GM21447 (cell line): ENCODE results near the gene BACE1-AS.
"Not testable (repeated sequence)": the region's sequence is repeated elsewhere in the genome, so short reads cannot be mapped to it uniquely, and the experiment has no call there.

Experiments used
- ATAC-seq: cut with Tn5 transposase; IDR thresholded peaks from one replicate; pipeline ENCODE4 v1.9.1; 2021; ENCODE audit not compliant: unreplicated experiment

Gene BACE1-AS

DNA sequence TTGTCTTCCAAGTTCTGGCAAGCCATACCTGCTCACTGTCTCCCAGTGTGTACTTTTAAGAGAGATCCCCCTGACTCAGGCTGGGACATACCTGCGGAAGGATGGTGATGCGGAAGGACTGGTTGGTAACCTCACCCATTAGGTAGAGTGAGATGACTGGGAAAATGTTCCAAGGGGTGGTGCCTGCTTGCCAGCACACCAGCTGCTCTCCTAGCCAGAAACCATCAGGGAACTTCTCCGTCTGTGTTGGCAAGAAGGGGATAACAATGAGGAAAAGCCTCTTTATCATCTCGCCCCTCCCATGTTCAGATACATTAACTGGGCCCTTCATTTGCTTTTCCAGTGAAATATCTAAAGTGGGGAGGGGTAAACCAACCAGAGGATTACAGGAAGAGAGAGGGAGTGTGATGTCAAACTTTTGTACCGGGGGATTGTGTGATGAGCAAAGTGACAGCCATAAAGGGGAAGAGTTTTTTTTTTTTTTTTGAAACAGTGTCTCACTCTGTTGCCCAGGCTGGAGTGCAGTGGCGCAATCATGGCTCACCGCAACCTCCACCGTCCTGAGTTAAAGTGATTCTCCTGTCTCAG is at the start of gene BACE1-AS:
Gene BACE1-AS (plus strand): TSS at position 538 of the 588 bp plus-strand sequence.
- no peak for ATAC-seq

DNA sequence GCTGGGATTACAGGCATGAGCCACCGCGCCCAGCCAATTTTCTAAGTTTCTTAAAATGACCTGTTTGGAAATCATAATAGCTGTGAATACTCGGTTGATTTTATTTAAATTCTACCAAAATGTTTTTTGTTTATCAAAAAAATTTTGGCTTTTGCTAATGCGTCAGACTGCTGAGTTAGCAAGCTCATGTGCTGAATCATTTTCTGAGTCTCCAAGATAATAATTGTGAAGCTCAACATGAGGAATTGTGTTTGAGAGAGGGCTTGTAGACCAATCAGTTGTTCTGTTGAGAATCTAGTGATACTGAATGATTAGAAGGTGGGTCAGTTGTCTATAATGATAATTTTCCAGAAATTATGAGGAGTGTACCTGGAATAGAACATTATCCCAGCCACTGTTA is 42.8 kb upstream of the BACE1-AS start:
- no peak for ATAC-seq

DNA sequence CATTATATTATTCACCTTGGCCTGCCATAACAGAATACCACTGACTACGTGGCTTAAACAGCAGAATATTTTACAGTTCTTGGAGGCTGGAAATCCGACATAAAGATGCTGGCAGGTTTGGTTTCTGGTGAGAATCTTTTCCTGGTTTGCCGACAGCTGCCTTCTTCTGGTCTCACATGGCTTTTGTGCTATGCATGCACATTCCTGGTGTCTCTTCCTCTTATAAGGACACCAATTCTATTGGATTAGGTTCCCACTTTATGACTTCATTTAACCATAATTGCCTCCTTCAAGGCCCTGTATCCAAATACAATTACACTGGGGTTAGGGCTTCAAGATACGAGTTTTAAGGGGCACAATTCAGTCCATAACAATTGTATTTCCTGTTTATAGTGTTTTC is 41.6 kb upstream of the BACE1-AS start:
- ATAC-seq, result no peak

DNA sequence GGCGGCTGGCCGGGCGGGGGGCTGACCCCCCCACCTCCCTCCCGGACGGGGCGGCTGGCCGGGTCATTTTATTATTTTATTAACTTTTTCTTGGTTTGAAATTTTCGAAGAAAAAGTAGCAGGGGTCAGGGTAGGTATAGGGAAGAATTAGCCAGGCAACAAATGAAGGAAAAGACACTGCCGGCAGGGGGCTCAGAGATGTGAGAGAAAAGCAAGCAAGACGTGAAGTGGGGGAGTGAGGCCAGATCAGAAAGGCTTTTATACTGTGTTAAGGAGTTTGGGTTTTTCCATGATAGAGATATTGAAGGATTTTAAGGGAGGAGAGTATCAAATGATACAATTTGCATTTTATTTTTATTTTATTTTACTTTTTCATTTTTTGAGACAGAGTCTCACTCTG is 39.6 kb upstream of the BACE1-AS start:
- ATAC-seq, result no peak

DNA sequence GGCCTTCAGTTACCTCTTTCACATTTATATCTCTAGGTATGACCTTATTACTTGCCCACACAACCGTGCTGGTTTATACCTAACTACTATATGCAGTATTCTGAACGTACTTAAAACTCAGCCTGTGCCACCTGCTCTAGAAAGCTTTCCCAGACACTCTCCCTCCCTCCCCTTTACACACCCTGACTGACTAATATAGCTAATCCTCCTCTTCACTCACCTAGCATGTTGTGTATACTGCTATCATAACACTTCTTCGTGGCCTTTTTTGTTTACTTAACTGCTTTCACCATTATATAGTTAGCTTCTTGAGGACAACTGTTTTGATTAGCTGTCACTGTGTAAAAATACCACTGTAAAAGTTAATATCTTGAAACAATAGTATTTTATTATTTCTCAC is 35.2 kb upstream of the BACE1-AS start:
- ATAC-seq, result no peak

DNA sequence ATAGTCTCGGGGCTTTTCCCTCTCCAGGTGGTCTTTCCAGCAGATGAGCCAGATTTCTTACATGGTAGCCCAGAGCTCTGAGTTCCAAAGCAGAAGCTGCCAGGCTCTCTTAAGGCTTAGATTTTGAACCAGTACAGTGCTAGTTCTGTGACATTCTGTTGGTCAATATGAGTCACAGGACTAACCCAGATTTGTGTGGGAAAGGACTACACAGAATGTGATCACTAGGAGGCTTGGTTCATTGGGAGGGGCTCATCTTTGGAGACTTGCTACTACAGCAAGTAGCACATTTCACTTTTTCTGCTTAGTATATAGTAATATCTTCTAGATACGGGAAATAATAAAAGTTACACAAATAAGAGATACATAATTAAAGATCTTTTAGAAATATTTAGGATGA is 34.6 kb upstream of the BACE1-AS start:
- no peak for ATAC-seq

DNA sequence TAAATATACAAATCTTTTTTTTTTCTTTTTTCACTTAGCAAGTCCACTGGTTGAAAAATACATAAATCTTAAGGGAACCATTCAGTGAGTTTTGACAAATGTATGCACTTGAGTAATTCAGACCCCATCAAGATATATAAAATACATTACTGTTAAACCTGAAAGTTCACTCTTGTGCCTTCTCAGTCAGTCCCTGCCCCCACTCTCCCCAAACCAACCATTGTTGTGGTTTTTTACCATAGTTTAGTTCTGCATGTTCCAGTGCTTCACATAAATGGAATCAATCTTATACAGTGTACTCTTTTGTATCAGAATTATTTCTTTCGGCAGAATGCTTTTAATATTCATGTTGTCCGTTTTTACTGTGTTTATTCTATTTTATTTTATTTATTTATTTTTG is 32.6 kb upstream of the BACE1-AS start:
- no peak for ATAC-seq

DNA sequence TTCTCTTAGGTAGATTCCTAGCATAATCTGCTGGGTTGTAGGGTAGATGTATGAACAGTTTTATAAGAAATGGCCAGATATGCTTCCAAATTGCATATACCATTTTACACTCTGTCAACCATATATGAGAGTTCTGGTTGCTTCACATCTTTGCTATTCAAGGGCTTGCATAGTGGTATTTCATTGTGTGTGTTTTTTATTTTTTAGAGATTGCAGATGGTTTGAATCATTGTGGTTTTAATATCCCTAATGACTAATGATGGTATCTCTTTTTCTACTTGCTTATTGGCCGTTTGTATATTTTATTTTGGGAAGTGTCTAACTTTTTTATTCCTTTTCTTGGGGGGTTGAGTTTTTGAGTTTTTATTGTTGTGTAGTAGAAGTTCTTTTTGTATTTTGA is 31.7 kb upstream of the BACE1-AS start:
- ATAC-seq, result no peak

DNA sequence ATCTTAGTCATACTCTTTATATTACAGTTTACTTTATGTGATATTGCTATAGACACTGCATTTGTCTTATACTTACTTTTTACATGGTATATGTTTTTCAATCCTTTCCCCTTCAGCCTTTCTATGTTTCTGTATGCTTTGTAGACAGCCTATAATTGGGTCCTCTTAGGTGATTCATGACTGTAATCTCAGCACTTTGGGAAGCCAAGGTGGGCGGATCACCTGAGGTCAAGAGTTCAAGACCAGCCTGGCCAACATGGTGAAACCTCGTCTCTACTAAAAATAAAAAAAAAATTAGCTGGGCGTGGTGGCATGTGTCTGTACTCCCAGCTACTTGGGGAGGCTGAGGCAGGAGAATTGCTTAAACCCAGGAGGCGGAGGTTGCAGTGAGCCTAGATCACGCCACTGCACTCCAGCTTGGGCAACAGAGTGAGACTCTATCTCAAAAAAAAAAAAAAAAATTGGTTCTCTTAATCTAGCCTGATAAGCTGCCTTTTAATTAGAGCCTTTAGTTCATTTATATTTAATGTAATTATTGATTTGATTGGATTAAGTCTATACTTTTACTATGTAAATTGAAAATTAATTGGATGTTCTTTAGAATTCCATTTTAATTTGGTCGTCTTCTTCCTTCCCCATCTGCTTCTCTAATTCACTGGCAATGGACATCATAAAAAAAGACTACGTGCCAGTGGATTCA is 26.4 kb upstream of the BACE1-AS start:
- not testable (repeated sequence) for ATAC-seq

DNA sequence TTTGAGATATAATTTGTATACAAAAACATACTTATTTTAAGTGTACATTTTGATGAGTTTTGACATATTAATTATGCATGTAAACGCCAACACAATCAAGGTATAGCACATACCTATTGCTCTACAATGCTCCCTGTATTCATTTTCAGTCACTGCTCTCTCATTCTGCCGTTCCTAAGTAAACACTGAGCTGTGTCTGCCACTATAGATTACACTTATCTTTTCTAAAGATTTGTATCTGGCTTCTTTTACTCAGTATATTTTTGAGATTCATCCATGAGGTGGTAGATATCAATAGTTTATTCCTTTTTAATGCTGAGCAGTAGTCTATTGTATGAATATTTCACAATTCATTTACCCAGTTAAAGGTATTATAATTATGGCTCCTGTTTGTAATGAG is 25.4 kb upstream of the BACE1-AS start:
- no peak for ATAC-seq

DNA sequence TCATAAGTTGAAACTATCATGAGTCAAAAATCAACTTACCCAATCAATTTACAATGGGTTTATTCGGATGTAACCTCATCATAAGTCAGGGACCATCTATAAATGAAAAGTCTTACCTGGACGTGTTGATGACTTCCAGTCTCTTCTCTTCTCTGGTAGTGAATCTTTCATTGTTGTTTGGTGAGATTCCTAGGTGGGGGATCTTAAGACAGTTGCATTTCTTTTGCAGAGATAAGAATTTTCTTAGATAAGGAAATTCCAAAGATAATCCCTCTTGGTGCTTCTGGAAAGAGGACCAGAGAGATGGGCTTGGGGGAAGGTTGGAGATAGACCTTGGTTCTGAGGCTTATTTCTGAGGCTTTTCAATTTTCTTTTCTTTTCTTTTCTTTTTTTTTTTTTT is 21.3 kb upstream of the BACE1-AS start:
- no peak for ATAC-seq

DNA sequence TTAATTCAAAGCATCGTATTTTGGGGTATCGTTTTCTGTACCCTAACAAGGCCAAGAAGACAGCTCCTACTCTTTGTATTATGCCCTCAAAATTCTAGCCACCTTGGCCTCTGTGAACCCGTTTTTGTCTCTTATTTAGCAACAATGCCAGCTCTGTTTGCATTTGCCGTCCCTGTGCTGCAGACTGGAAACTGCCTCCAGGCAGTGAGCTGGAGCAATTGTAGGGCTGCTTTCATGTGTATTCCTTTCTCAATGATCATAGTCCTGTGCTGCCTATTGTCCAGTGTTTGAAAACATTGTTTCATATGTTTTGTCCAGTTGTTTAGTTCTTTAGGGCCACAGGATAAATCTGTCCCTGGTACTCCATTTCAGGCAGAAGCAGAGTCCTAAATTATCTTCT is 19.9 kb upstream of the BACE1-AS start:
- no peak for ATAC-seq

DNA sequence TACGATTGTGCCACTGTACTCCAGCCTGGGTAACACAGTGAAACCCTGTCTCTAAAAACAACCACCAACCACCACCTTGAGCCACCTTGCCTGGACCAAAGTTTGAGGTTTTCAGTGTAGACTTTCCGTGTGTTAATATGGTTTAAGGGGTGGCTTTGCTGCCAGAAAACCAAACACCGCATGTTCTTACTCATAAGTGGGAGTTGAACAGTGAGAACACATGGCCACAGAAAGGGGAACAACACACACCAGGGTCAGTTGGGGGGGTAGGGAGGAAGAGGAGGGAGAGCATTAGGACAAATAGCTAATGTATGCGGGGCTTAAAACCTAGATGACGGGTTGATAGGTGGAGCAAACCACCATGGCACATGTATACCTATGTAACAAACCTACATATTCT is 19.0 kb upstream of the BACE1-AS start:
- ATAC-seq, result not testable (repeated sequence)

DNA sequence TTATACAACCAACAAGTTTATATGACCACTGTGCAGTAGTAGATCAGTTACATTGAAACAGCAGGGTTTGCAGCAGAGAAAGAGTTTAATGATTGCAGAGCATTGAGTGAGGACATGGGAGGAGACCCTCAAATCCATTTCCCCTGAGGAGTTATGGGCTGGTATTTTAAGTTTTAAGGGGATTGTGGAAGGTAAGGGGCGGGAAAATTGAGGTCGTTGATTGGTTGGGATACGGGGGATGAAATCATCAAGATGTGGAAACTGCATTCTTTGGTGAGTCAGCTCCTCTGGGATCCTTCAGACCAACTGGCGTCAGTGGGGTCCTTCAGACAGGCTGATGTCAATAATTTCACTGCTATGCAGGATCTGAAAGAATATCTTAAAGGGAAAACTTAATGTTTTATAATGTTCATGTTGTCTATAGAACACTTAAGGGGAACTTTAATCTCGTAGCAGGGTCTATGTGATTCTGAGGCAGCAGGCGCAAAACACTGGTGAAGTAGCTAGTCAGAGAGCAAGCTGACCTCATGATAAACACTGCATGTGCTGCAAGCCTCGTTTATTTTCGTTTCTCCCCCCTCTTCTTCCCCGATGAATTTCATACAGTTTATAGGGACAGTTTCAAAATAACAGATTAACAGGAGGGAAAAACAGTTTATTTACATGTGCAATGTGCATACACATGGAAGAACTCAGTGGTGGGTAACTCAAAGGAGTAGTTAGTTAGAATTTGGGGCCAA is 17.4 kb upstream of the BACE1-AS start:
- no peak for ATAC-seq

DNA sequence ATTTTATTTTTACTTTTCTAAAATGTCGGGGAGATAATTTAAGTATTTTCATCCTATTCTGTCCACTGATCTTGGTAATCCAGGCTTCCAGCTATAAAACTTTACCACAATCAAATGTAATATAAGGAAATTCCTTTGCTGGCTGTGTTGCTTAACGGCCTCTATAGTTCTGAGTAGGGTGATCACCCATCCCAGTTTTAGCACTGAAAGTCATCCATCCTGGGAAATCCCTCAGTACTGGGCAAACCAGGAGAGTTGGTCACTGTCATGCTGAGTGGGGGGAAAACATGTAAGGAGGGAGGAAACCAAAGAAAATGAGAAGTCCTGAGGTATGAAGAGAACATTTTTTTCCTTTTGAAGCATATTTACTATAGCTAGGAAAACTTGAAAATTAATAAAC is 12.8 kb upstream of the BACE1-AS start:
- no peak for ATAC-seq

DNA sequence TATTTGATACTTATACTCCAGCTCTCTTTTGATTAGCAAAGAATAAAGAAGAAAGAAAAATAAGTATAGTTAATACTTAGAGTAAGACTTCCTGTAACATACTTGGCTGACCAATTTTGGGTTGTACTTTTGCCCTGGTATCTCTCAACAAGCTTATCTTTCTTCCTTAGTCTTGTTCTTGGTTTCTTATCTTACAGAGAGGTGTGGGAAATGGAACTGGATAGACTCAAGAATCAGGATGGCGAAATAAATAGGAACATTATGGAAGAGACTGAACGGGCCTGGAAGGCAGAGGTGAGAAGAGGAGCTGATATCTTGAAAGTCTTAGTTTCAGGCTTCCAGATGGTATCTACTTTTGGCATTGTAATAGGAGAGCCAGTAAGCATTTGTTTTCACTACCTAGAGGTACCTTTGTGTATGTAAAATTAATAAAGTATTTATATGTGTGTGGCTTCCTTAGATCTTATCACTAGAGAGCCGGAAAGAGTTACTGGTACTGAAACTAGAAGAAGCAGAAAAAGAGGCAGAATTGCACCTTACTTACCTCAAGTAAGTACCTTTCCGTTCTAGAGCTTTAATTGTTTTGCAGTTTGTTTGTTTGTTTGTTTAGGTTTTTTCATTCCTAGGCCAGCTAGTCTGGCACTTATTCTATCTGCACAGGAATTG is 11.3 kb upstream of the BACE1-AS start:
- no peak for ATAC-seq

DNA sequence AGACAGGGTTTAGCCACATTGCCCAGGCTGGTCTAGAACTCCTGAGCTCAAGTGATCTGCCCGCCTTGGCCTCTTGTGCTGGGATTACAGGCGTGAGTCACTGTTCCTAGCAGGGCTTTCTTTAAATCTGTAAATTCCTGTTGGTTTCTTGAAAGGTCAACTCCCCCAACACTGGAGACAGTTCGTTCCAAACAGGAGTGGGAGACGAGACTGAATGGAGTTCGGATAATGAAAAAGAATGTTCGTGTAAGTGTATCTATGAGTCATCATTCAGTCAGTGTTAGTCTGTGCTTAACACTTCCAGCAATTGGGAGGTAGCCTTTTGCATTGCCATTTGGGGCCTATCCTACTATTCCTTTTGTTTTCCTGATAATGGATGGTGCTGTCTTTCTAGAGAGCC is 10.0 kb upstream of the BACE1-AS start:
- no peak for ATAC-seq

DNA sequence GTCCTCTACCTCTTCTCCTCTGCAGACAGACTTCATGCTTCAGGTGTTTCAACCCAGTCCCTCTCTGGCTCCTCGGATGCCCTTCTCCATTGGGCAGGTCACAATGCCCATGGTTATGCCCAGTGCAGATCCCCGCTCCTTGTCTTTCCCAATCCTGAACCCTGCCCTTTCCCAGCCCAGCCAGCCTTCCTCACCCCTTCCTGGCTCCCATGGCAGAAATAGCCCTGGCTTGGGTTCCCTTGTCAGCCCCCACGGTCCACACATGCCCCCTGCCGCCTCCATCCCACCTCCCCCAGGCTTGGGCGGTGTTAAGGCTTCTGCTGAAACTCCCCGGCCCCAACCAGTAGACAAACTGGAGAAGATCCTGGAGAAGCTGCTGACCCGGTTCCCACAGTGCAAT is 9.3 kb upstream of the BACE1-AS start:
- ATAC-seq, result no peak

DNA sequence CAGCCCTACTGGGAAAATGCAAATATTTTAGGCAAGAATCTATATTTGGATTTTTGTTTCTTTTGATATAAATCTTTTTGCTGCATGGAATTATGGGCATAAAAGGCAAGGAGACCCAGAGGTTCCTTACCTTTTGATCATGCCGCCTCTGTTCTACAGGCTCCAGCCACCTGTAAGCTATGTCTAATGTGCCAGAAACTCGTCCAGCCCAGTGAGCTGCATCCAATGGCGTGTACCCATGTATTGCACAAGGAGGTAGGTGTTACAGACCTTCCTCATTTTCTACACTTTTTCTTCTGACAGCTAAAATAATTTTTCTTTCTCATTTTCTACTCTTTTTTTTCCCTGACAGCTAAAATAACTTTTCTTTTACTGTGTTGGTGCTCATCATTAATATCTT is 8.2 kb upstream of the BACE1-AS start:
- ATAC-seq, result no peak

DNA sequence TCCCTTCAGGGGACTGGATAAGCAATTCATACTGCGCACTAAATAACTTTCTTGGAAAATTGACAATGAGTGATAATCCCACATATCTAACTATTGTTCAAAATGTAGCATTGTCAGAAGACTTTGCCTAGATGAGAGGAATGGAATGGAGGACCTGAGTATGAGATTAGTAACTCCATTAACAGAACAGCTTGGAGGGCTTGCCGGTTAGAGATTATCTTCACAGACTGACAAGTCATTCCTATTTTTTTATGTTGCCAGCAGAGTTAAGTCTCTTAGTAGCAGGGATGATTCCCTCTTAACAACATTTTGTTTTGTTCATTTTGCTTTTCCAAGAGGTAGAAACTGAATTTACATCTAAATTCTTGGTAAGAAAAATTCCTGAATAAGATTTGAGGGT is 7.1 kb upstream of the BACE1-AS start:
- ATAC-seq, result no peak

DNA sequence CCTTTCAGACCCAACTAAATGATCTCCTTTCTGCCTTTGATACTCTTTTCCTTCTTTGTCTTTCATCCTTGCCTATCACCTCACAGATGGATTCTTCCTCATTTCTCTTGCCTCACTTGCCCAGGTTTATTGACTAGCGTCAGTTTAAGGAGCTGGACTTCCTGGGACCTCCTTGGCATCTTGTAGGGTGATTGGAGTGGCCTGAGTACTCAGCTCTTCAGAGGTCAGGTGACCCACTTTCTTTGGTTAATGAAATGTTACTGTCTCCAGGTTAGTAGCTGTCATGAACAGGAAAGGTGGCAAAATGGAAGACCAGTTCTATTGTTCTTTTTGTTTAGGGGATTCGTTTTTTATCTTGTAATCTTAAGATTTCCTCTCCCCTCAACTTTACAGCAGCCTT is 4.6 kb upstream of the BACE1-AS start:
- no peak for ATAC-seq

DNA sequence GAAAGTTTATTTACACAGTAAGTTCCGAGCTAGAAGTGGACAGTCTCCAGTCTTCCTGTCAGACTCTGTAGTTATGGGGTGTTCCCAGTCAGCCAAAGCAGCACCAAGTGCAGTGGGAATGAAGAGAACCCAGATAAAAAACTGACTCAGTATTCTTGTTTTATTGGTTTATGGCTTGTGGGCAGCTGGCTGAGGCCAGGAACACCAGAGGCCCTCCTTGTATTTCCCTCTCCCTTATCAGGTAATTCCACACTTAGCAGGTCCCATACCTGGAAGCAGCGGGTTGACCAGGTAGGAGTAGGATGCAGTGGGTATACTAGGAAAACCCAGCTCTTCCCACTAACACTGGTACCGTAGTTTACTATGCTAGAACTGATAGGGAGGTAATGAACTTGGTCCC is 3.5 kb upstream of the BACE1-AS start:
- ATAC-seq, result no peak
